Measurements from ENCODE around the gene ARPC1B. TPM values are rescaled to one million over a fixed set of nuclear protein-coding genes. Genes with fewer than 3 reads are reported as not detected.
A peak's percentile ranks its signal among the peaks of the same experiment; 100 is the strongest.

Gene ARPC1B
- total and polyA plus RNA-seq, 2 of the 8 experiments (the other 6 are each of a cell fraction or from before 2014, with no cell fraction given): 64.5 to 115 TPM

- Histone ChIP-seq H4K20me1 (replicated peaks in 1 of 2; ENCODE audit: control insufficient read depth in 1 of 2, insufficient read depth in 2 of 2, low read length in 2 of 2) (peaks cover 5% of the 10 kb centered on the region in 2 experiments), H2BK12ac (ENCODE audit: low read depth, low read length) (no peak overlapping the region), H2BK120ac (replicated peaks; ENCODE audit: low read depth, low read length) (no peak overlapping the region), H4K8ac (ENCODE audit: extremely low read depth, insufficient read depth, low read length) (no peak overlapping the region), H3K9ac (replicated peaks in 1 of 4; ENCODE audit: extremely low read depth in 1 of 4, low read depth in 3 of 4, low read length in 3 of 4) (no peak overlapping the region), H3K18ac (ENCODE audit: extremely low read depth, low read length) (no peak overlapping the region), H3K56ac (replicated peaks; ENCODE audit: insufficient read length, low read depth, low read length) (no peak overlapping the region), H3K23ac (ENCODE audit: insufficient read length) (no peak overlapping the region), H3K14ac (ENCODE audit: insufficient read length) (no peak overlapping the region), H2BK5ac (ENCODE audit: low read depth, low read length) (no peak overlapping the region), H3K36me3 (ENCODE audit: control insufficient read depth in 2 of 4, insufficient read depth in 4 of 4, low read length in 3 of 4) (peaks cover 7 to 42% (median 22%) of the 10 kb centered on the region in 4 experiments), H3K79me2 (ENCODE audit: control insufficient read depth in 1 of 2, insufficient read depth in 2 of 2, low read length in 2 of 2) (peaks cover 31 to 49% of the 10 kb centered on the region in 2 experiments), H3K27me3 (replicated peaks in 1 of 4; ENCODE audit: control insufficient read depth in 3 of 4, extremely low read depth in 1 of 4, insufficient read depth in 3 of 4, low read length in 3 of 4) (no peaks in the 10 kb centered on the region), H2AK5ac (ENCODE audit: low read depth, low read length) (no peak overlapping the region), H3K4me1 (replicated peaks in 1 of 4; ENCODE audit: control insufficient read depth in 3 of 4, insufficient read depth in 4 of 4, low read length in 3 of 4) (peaks cover 0 to 5% (median 3%) of the 10 kb centered on the region in 4 experiments; a peak in 2 of 7 replicates), H2BK20ac (ENCODE audit: low read length) (no peak overlapping the region), H3K27ac (ENCODE audit: low read depth, low read length) (no peak overlapping the region), H3K9me3 (ENCODE audit: insufficient read depth in 2 of 2, low read depth in 1 of 2, low read length in 1 of 2) (no peaks in the 10 kb centered on the region), H2AFZ (ENCODE audit: low read length) (no peak overlapping the region), H3K4me3 (ENCODE audit: extremely low read depth in 1 of 4, insufficient read depth in 2 of 4, low read depth in 3 of 4, low read length in 4 of 4) (no peak overlapping the region; a peak in 1 of 8 replicates), H4K5ac (ENCODE audit: insufficient read length, low read depth, low read length) (no peak overlapping the region), H3K4ac (replicated peaks; ENCODE audit: insufficient read length, low read depth, low read length) (no peak overlapping the region), H3K79me1 (ENCODE audit: low read depth, low read length) (peaks cover 11% of the 10 kb centered on the region), H2BK15ac (ENCODE audit: low read length) (no peak overlapping the region), H3K23me2 (ENCODE audit: low read depth, low read length) (peaks cover 13% of the 10 kb centered on the region), H4K91ac (replicated peaks; ENCODE audit: insufficient read length, low read length) (no peak overlapping the region), H3K4me2 (ENCODE audit: insufficient read depth in 1 of 2, low read depth in 2 of 2, low read length in 2 of 2) (peak overlapping the region in 1 of 2 experiments; percentile 74; a peak in 1 of 4 replicates)
- ChIA-PET CTCF (ENCODE audit: partially characterized antibody) (interaction anchor here (0.8 to 1.0 kb wide), 2 partner anchors 12 to 19 kb away, joined by 3 read pairs; no protein-coding TSS in a partner anchor), POLR2A (ENCODE audit: partially characterized antibody) (interaction anchor here (0.7 to 8.4 kb wide), 4 partner anchors 11 to 29 kb away, joined by 3 to 150 read pairs (median 28); no protein-coding TSS in a partner anchor)
- 100% methylated on average over 2 of the region's 2 CpGs; no CpG with 5 or more reads in 1 of the 2 experiments for WGBS, 2 experiments (ENCODE audit: extremely low coverage in 1 of 2, insufficient coverage in 1 of 2, insufficient read length in 1 of 2, insufficient replicate concordance in 2 of 2, low coverage in 1 of 2, low lambda C conversion rate in 2 of 2, missing lambda C conversion rate in 1 of 2)
- FAIRE-seq (no peak), DNase-seq (ENCODE audit: low read depth in 1 of 2, low spot score in 2 of 2) (no peak)
- TF ChIP-seq SP1 (IDR thresholded peaks at IDR 0.05; ENCODE audit: low read depth, low read length) (no peak), JUN (IDR thresholded peaks at IDR 0.05; ENCODE audit: low read depth, low read length) (no peak), TAF1 (IDR thresholded peaks at IDR 0.05; ENCODE audit: low read depth, low read length) (no peak), BACH1 (IDR thresholded peaks at IDR 0.05; ENCODE audit: low read length) (no peak), ZNF274 (IDR thresholded peaks at IDR 0.05; ENCODE audit: borderline replicate concordance, extremely low read depth, low read length) (no peak), NRF1 (IDR thresholded peaks at IDR 0.05; ENCODE audit: low read depth, low read length) (no peak), NANOG (IDR thresholded peaks at IDR 0.05; ENCODE audit: insufficient read depth, low read depth, low read length, poor library complexity, severe bottlenecking) (no peak), GABPA (IDR thresholded peaks at IDR 0.05; ENCODE audit: borderline replicate concordance, insufficient read depth, low read length) (no peak), GTF2F1 (IDR thresholded peaks at IDR 0.05; ENCODE audit: borderline replicate concordance, low read depth, low read length) (no peak), SRF (IDR thresholded peaks at IDR 0.05; ENCODE audit: low read depth, low read length) (no peak), CHD1 (IDR thresholded peaks at IDR 0.05; ENCODE audit: low read depth, low read length) (no peak), EGR1 (IDR thresholded peaks at IDR 0.05; ENCODE audit: borderline replicate concordance, low read depth, low read length) (no peak)
Observed at GRCh38 chr7:99410635-99411034, 36.1 kb downstream of the ARPC1B start.

Data from H1 (cell line).